ENCODE measurements around the gene CCSAP.

CCSAP gene

GRCh38 chr1:229286099-229286766 is 56.6 kb downstream of the CCSAP start:
- no peak for DNase-seq (ENCODE audit: low spot score)

GRCh38 chr1:229285440-229285839 is 57.4 kb downstream of the CCSAP start:
- no peak for DNase-seq (ENCODE audit: low spot score)

DNA sequence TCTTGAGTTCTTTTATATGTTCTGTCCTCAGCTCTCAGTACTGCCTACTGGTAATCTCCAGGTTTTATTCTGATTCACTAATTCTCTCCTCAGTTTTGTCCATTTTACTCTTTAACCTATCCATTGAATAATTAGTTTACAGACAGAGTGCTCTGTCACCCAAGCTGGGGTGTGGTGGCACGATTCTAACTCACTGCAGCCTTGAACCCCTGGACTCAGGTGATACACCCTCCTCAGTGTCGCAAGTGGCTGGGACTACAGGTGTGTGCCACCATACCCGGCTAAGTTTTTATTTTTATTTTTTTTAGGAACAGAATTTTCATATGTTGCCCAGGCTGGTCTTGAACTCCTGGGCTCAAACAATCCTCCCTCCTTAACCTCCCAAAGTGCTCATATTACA is 58.0 kb downstream of the CCSAP start:
- DNase-seq (ENCODE audit: low spot score): no peak

GRCh38 chr1:229283183-229283611 is 59.6 kb downstream of the CCSAP start:
- DNase-seq (ENCODE audit: low spot score): no peak

- DNase-seq (ENCODE audit: low spot score): no peak
Observed at GRCh38 chr1:229282295-229282823, 60.5 kb downstream of the CCSAP start.

DNA sequence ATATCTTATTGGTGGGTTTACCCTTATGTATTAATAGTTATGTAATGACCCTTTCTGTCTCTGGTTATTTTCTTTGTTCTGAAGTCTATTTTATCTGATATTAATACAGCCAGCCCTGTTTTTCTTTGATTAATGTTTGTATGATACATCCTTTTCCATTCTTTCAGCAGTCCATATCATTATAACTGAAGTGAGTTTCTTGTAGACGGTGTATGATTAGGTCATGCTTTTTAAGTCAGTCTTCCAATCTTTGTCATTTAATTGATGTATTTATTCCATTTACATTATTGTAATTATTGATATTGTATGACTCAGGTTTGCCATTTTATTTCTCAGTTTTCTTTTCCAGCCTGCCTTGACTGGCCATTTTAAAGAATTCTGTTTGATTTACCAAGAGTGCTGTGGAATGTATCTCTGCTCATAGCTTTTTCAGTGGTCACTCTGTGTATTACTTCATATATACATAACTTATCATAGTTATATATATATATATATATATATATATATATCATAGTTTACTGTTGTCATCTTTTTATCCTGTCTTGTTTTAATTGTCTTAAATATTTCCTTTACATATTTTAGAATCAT is 61.4 kb downstream of the CCSAP start:
- no peak for DNase-seq (ENCODE audit: low spot score)

DNA sequence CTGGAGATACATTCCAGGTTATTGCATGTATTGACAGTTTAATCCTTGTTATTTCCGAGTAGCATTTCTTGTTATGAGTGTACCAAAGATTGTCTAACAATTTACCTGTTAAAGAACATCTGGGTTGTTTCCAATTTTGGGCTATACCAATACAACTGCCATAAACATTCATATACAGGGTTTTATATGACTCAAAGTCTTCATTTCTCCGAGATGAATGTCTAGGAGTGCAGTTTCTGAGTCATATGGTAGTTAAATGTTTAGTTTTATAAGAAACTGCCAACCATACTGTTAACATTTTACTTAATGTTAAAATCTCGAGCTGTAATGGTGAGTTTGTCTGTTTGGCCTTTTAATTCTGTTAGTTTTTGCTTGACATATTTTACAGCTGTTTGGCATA is 61.9 kb downstream of the CCSAP start:
- DNase-seq (ENCODE audit: low spot score): no peak

GRCh38 chr1:229280037-229280828 is 62.6 kb downstream of the CCSAP start:
- no peak for DNase-seq (ENCODE audit: low spot score)

DNA sequence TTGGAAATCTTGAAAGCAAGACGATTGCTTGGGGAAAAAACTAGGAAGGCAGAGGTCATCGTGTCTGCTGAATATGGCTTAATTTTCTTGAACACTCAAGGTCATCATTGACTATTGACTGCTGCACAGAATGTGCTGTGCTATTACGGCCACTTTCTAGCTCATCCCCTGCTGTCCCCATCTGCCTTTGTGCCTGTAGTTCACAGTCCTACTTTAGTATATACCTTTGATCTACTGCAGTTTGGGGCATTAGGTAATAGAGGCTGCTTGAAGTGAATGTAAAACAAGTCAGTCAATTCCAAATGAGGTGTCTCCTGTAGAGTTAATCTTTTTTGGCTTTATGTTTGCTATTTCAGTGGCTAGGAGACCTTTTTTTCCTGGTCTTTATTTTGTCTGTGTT is 63.6 kb downstream of the CCSAP start:
- DNase-seq (ENCODE audit: low spot score): no peak

DNA sequence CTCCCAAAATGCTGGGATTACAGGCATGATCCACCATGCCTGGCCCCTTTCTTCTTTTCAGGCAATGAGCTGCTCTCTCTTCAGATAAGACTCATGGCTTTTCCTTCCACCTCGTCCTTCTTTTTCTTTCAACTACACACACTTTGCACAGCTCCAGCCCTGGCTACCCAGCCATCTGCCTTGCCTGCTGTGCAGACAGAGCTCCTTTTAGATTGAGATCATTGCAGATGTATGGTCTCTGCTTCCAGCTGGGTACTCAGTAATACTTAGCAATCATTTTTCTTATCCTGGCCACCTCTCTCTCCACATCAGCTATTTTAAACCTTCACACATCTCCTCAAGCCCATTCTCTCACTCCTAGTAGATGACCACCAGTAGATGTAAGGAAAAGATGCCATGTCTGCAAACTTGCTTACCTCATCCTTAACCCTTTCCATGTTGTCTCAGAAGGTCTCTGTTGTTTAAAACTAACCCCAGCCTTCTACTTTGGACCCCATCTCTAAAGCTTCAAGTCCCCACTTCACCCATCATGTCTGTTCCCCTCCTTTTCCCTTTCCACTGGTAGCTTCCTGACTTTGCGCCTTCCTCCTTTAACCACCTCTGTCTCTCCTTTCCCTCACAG is 64.6 kb downstream of the CCSAP start:
- DNase-seq (ENCODE audit: low spot score): no peak

DNA sequence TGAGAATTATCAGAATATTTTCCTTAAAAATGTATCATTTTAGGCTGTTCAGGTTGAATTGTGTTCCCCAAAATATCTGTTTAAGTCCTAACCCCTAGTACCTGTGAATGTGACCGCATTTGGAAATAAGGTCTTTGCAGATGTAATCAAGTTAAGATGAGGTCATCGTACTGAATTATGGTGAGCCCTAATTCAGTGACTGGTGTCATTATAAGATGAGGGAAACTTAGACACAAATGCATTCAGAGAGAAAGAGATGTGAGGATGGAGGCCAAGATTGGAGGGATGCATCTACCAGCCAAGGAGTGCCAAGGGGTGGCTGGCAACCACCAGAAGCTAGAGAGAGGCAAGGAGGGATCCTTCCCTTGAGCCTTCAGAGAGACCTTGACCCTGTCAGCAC is 67.8 kb downstream of the CCSAP start:
- DNase-seq (ENCODE audit: low spot score): no peak

DNA sequence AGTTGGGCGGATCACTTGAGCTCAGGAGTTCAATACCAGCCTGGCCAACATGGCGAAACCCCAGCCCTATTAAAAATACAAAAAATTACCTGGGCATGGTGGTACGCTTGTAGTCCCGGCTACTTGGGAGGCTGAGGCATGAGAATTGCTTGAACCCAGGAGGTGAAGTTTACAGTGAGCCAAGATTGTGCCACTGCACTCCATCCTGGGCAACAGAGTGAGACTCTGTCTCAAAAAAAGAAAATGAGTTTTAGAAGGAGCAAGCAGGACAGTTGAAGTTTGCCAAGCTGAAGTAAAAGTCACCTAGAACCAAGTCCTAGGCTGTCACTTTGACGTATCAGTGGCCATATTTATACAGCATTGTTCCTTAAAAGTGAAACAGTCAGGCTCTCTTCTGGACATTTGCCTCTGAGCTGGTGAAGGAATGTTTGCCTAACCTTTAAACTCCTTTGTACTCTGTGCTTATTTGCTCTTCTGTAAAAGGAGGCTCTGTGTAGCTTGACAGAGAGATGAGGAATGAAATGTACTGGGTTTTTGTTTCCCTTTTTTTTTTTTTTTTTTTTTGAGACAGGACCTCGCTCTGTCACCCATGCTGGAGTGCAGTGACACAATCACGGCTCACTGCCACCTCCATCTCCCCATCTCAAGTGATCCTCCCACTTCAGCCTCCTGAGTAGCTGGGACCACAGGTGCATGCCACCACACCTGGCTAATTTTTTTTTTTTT is 69.2 kb downstream of the CCSAP start:
- no peak for DNase-seq (ENCODE audit: low spot score)

DNA sequence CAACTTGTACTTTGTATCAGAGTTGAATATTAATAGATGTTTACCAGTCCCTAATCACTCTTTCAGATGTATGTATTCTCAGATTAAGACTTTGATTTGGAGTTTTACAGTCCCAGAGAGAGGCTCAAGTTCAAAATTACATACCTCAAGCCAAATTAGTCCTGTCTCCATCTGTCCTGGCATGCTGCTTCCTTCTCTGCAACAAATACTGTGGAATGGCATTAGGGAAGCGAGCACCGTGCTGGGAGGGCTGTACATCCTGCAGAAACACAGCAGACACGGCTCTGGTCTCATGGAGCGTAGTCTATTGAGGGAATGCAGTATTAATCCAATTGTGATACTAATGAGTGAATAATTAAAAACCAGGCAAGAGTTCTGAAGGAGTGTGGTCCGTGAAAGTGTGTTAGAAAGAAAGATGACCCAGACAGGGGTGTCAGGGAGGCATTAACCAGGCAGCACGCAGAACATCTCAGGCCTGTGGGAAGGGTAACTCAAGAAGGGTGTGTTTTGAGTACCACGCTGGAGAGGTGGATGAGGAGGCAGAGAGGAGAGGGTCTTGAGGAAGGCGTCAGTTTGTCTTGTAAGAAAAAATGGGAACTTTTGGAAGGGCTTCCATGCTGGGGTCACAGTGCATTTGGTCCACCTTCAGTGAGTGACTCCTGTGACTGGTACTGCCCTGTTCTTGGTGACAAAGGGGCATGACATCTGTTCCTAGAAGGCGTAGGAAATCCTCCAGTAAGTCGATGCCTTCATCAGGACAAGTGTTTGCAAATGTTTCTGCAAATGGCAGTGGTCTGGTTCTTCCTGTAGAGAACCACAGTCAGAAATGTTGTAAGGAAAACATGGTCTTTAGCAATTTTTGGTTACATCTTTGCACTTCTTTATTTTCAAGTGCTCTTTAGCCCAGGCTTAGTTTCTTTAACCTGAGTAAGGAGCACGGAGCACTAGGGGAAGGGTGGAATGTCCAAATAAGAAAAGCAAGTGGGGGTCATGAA is 70.4 kb downstream of the CCSAP start:
- DNase-seq (ENCODE audit: low spot score): no peak

- no peak for DNase-seq (ENCODE audit: low spot score)
Observed at GRCh38 chr1:229271448-229272159, 71.2 kb downstream of the CCSAP start.
